SK-N-SH (cell line): Measurements from ENCODE around the gene C15orf40. TPM values are rescaled to one million over a fixed set of nuclear protein-coding genes. Genes with fewer than 3 reads are reported as not detected.

Experiments
- CTCF ChIA-PET: fragments of 300-600, 350-600 bp; formaldehyde crosslinking; extraction: SDS; loops from one replicate; lab custom pipeline; 2021; lab: Yijun Ruan, JAX
- POLR2A ChIA-PET: fragments of 350-600 bp; sonication (Branson Sonifier 250); formaldehyde crosslinking; extraction: SDS; loops from one replicate; lab custom pipeline; 2020; ENCODE audit warnings: antibody characterized with exemption, inconsistent platforms; lab: Yijun Ruan, JAX
- DNase-seq: peaks from one replicate; pipeline ENCODE4 v3.0.0; 2012
- H2AFZ ChIP-seq: fragments of 200-600 bp; sonication (generic); 2 replicates; pipeline ENCODE4 v1.8.1; 2016; ENCODE audit warnings: antibody characterized with exemption, mild to moderate bottlenecking, low read depth
- H3F3A ChIP-seq: fragments of 200-600 bp; sonication (generic); replicated peaks from 2 replicates; pipeline ENCODE3; 2016; ENCODE audit warnings: antibody characterized with exemption, mild to moderate bottlenecking; ENCODE audit not compliant: insufficient read depth
- H3K27ac ChIP-seq, 2 experiments: fragments of 200-500 bp in 1 of 2; fragments of 200-600 bp in 1 of 2; sonication (Bioruptor generic) in 1 of 2; sonication (generic), shearing (Covaris generic) in 1 of 2; 2 replicates each; pipeline versions ENCODE4 v1.5.1 to v1.6.1; 2014 to 2016; ENCODE audit warnings: low read depth in 2 of 2, inconsistent platforms in 1 of 2, low read length in 1 of 2, mild to moderate bottlenecking in 1 of 2, mixed read lengths in 1 of 2
- H3K27me3 ChIP-seq: fragments of 200-600 bp; sonication (generic), shearing (Covaris generic); 2 replicates; pipeline ENCODE4 v1.6.1; 2016; ENCODE audit warnings: mixed run types; ENCODE audit not compliant: insufficient read depth
- H3K36me3 ChIP-seq, 2 experiments: fragments of 200-500 bp in 1 of 2; fragments of 200-600 bp in 1 of 2; sonication (Bioruptor generic) in 1 of 2; sonication (generic) in 1 of 2; replicated peaks in 1 of 2; 2 replicates each; pipeline versions ENCODE3 to v1.5.1; 2014 to 2016; ENCODE audit warnings: low read length in 1 of 2, mild to moderate bottlenecking in 1 of 2; ENCODE audit not compliant: insufficient read depth in 2 of 2, control insufficient read depth in 1 of 2
- H3K4me1 ChIP-seq, 2 experiments: fragments of 200-500 bp in 1 of 2; fragments of 200-600 bp in 1 of 2; sonication (Bioruptor generic) in 1 of 2; sonication (generic), shearing (Covaris generic) in 1 of 2; 2 replicates each; pipeline versions ENCODE4 v1.5.1 to v1.6.1; 2014 to 2016; ENCODE audit warnings: low read depth in 1 of 2, low read length in 1 of 2, mixed run types in 1 of 2; ENCODE audit not compliant: insufficient read depth in 2 of 2, control insufficient read depth in 1 of 2
- H3K4me2 ChIP-seq: fragments of 200-600 bp; sonication (generic), shearing (Covaris generic); 2 replicates; pipeline ENCODE4 v1.6.1; 2017; ENCODE audit warnings: mixed run types
- H3K4me3 ChIP-seq, 2 experiments: fragments of 200-500 bp in 1 of 2; fragments of 200-600 bp in 1 of 2; sonication (Bioruptor generic) in 1 of 2; sonication (generic), shearing (Covaris generic) in 1 of 2; 2 replicates each; pipeline versions ENCODE4 v1.5.1 to v1.8.1; 2014 to 2016; ENCODE audit warnings: low read depth in 2 of 2, inconsistent platforms in 1 of 2, low read length in 1 of 2, mild to moderate bottlenecking in 1 of 2, mixed read lengths in 1 of 2, moderate library complexity in 1 of 2
- H3K79me2 ChIP-seq: fragments of 200-600 bp; sonication (generic); 2 replicates; pipeline ENCODE4 v1.8.1; 2017; ENCODE audit warnings: mild to moderate bottlenecking; ENCODE audit not compliant: insufficient read depth
- H3K9ac ChIP-seq: fragments of 200-600 bp; sonication (generic); 2 replicates; pipeline ENCODE4 v1.6.1; 2017; ENCODE audit warnings: mixed run types
- H3K9me2 ChIP-seq: fragments of 200-600 bp; sonication (generic); 2 replicates; pipeline ENCODE4 v1.6.1; 2017; ENCODE audit warnings: mixed run types
- H3K9me3 ChIP-seq: fragments of 200-600 bp; sonication (generic); 2 replicates; pipeline ENCODE4 v1.6.1; 2017; ENCODE audit warnings: mixed run types, mild to moderate bottlenecking, moderate library complexity
- H4K20me1 ChIP-seq: fragments of 200-600 bp; sonication (generic); 2 replicates; pipeline ENCODE4 v1.6.1; 2017; ENCODE audit warnings: mild to moderate bottlenecking, mixed run types; ENCODE audit not compliant: insufficient read depth
- EP300 ChIP-seq, 2 experiments: IDR thresholded peaks; 2 replicates each; pipeline versions ENCODE4 v1.4.0 to v1.6.1; 2012; ENCODE audit warnings: borderline replicate concordance in 1 of 2, low read depth in 1 of 2, low read length in 1 of 2
- FOSL2 ChIP-seq: IDR thresholded peaks from 2 replicates; pipeline ENCODE4 v1.4.0; 2012; ENCODE audit warnings: low read depth, mild to moderate bottlenecking, moderate library complexity, borderline replicate concordance
- GABPA ChIP-seq: IDR thresholded peaks from 2 replicates; pipeline ENCODE4 v1.4.0; 2012; ENCODE audit warnings: low read depth, mild to moderate bottlenecking
- MXI1 ChIP-seq: IDR thresholded peaks from 2 replicates; pipeline ENCODE4 v1.6.1; 2012; ENCODE audit warnings: mild to moderate bottlenecking, low read depth, low read length, improper control_type of control experiment
- POLR2AphosphoS5 ChIP-seq: IDR thresholded peaks from 2 replicates; pipeline ENCODE4 v1.6.1; 2012; ENCODE audit warnings: low read depth, low read length
- RAD21 ChIP-seq: IDR thresholded peaks from 2 replicates; pipeline ENCODE4 v1.6.1; 2012; ENCODE audit warnings: mild to moderate bottlenecking, low read length
- RCOR1 ChIP-seq: fragments of 150-350 bp; IDR thresholded peaks from 2 replicates; pipeline ENCODE4 v1.6.1; 2017; ENCODE audit warnings: antibody characterized with exemption, low read length
- RFX5 ChIP-seq: IDR thresholded peaks from 2 replicates; pipeline ENCODE4 v1.6.1; 2012; ENCODE audit warnings: mild to moderate bottlenecking, improper control_type of control experiment, low read length
- RXRA ChIP-seq: IDR thresholded peaks from 2 replicates; pipeline ENCODE4 v1.4.0; 2012; ENCODE audit warnings: low read depth, mild to moderate bottlenecking, borderline replicate concordance
- SIN3A ChIP-seq: IDR thresholded peaks from 2 replicates; pipeline ENCODE4 v1.6.1; 2012; ENCODE audit warnings: low read depth, mild to moderate bottlenecking, low read length, moderate library complexity, borderline replicate concordance
- SMC3 ChIP-seq: IDR thresholded peaks from 2 replicates; pipeline ENCODE4 v1.6.1; 2012; ENCODE audit warnings: low read depth, low read length, improper control_type of control experiment
- TAF1 ChIP-seq: IDR thresholded peaks from 2 replicates; pipeline ENCODE4 v1.6.1; 2012; ENCODE audit warnings: low read depth, mild to moderate bottlenecking, low read length, moderate library complexity, borderline replicate concordance
- TCF12 ChIP-seq: IDR thresholded peaks from 2 replicates; pipeline ENCODE4 v1.4.0; 2012
- TEAD4 ChIP-seq: IDR thresholded peaks from 2 replicates; pipeline ENCODE4 v1.4.0; 2012; ENCODE audit warnings: mild to moderate bottlenecking, borderline replicate concordance; ENCODE audit not compliant: insufficient read depth
- YY1 ChIP-seq: IDR thresholded peaks from 2 replicates; pipeline ENCODE4 v1.4.0; 2012; ENCODE audit warnings: low read depth, mild to moderate bottlenecking
- WGBS: methylation state at CpG from one replicate; pipeline ENCODE4 v1.1.6; 2017; ENCODE audit warnings: low lambda C conversion rate; 5-methylcytosine and 5-hydroxymethylcytosine counted together
- polyA plus RNA-seq, 3 experiments: library from polyadenylated mRNA; depleted of rRNA; stranded (reverse); fragments of >200 nt; gene quantifications; 2 replicates each; pipeline ENCODE4 v1.2.3, GENCODE V29; 2012
- TF ChIP-seq, protein P1 (sequence below): IDR thresholded peaks from 2 replicates; pipeline ENCODE4 v1.4.0; 2012; ENCODE audit warnings: low read depth, borderline replicate concordance
- TF ChIP-seq, protein P2 (sequence below): IDR thresholded peaks from 2 replicates; pipeline ENCODE4 v1.6.1; 2012; ENCODE audit warnings: mild to moderate bottlenecking, low read depth, low read length, moderate library complexity
- TF ChIP-seq, protein P3 (sequence below): fragments of 200-600 bp; sonication (generic); IDR thresholded peaks from 2 replicates; pipeline ENCODE4 v1.6.1; 2017; ENCODE audit warnings: antibody characterized with exemption, mild to moderate bottlenecking, moderate library complexity
- TF ChIP-seq, protein P4 (sequence below): IDR thresholded peaks from 2 replicates; pipeline ENCODE4 v1.4.0; 2012; ENCODE audit warnings: low read depth, borderline replicate concordance
- TF ChIP-seq, protein P5 (sequence below): IDR thresholded peaks from 2 replicates; pipeline ENCODE4 v1.4.0; 2012; ENCODE audit warnings: low read depth

Gene C15orf40
- polyA plus RNA-seq, 1 of the 3 experiments (the other 2 are of a cell fraction) = 44.1 TPM

DNA sequence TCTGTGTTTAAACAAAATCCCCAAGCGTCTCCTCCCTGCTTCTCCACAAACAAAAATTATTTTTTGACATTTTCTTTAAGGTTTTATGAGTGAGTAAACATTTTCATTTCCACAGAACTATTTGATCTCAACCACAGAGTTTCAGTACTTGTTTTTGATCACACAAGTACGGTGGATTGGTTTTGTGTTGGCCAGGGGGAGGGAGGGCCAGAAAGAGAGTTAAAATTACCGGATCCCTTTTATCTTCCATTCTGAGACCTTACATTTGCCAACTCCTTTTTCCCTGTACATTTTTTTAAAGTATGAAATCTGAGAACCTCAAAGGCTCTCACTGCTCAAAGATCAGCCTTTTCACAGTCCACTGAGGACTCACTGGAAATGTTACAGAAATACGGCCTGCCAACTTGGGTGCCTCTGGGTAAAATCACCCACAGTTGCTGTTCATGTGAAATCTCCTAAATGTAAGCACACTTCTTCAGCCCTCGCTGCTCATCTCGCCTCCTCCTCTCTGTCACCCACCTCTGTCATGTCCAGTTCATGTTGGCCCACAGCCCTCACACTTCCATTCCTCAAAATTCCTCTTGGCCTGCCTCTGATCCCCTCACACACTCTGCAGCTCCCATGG, 60.6 kb downstream of the C15orf40 start:
- no peak overlapping the region for H3K27ac ChIP-seq
- no peaks in the 10 kb centered on the region for H3F3A ChIP-seq

DNA sequence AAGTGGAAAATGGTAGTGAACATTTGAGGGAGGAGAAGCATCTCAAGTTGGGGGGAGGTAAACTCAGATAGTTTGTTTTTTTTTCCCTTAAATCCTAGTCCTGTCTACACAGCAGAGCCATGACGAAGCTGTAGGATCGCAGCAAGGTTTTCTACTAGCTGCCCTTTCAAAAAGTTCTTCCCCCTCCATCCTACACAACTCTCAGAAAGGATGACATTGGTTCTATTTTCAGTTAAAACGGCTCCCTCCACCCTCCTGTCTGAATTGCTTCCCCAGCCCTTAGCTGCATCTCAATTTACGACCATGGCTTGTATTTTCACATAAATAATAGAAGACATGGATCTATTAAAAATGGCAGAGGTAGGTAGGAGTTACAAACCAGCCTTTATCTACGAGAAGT, 61.1 kb downstream of the C15orf40 start:
- no peak overlapping the region for H3K4me2 ChIP-seq
- no peak overlapping the region for H3K4me3 ChIP-seq
- no peak overlapping the region for H3K9ac ChIP-seq
- no peak for DNase-seq
- H4K20me1 ChIP-seq = no peaks in the 10 kb centered on the region
- no peaks in the 10 kb centered on the region for H3K9me2 ChIP-seq
- no peak for TF ChIP-seq EP300 (IDR thresholded peaks at IDR 0.05; ENCODE audit: borderline replicate concordance in 1 of 2, low read depth in 1 of 2, low read length in 1 of 2)
- TF ChIP-seq, protein P1, sequence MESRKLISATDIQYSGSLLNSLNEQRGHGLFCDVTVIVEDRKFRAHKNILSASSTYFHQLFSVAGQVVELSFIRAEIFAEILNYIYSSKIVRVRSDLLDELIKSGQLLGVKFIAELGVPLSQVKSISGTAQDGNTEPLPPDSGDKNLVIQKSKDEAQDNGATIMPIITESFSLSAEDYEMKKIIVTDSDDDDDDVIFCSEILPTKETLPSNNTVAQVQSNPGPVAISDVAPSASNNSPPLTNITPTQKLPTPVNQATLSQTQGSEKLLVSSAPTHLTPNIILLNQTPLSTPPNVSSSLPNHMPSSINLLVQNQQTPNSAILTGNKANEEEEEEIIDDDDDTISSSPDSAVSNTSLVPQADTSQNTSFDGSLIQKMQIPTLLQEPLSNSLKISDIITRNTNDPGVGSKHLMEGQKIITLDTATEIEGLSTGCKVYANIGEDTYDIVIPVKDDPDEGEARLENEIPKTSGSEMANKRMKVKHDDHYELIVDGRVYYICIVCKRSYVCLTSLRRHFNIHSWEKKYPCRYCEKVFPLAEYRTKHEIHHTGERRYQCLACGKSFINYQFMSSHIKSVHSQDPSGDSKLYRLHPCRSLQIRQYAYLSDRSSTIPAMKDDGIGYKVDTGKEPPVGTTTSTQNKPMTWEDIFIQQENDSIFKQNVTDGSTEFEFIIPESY = no peak
- TF ChIP-seq RFX5 = no peak
- TF ChIP-seq, protein P2, sequence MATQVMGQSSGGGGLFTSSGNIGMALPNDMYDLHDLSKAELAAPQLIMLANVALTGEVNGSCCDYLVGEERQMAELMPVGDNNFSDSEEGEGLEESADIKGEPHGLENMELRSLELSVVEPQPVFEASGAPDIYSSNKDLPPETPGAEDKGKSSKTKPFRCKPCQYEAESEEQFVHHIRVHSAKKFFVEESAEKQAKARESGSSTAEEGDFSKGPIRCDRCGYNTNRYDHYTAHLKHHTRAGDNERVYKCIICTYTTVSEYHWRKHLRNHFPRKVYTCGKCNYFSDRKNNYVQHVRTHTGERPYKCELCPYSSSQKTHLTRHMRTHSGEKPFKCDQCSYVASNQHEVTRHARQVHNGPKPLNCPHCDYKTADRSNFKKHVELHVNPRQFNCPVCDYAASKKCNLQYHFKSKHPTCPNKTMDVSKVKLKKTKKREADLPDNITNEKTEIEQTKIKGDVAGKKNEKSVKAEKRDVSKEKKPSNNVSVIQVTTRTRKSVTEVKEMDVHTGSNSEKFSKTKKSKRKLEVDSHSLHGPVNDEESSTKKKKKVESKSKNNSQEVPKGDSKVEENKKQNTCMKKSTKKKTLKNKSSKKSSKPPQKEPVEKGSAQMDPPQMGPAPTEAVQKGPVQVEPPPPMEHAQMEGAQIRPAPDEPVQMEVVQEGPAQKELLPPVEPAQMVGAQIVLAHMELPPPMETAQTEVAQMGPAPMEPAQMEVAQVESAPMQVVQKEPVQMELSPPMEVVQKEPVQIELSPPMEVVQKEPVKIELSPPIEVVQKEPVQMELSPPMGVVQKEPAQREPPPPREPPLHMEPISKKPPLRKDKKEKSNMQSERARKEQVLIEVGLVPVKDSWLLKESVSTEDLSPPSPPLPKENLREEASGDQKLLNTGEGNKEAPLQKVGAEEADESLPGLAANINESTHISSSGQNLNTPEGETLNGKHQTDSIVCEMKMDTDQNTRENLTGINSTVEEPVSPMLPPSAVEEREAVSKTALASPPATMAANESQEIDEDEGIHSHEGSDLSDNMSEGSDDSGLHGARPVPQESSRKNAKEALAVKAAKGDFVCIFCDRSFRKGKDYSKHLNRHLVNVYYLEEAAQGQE = no peak
- TF ChIP-seq, protein P3, sequence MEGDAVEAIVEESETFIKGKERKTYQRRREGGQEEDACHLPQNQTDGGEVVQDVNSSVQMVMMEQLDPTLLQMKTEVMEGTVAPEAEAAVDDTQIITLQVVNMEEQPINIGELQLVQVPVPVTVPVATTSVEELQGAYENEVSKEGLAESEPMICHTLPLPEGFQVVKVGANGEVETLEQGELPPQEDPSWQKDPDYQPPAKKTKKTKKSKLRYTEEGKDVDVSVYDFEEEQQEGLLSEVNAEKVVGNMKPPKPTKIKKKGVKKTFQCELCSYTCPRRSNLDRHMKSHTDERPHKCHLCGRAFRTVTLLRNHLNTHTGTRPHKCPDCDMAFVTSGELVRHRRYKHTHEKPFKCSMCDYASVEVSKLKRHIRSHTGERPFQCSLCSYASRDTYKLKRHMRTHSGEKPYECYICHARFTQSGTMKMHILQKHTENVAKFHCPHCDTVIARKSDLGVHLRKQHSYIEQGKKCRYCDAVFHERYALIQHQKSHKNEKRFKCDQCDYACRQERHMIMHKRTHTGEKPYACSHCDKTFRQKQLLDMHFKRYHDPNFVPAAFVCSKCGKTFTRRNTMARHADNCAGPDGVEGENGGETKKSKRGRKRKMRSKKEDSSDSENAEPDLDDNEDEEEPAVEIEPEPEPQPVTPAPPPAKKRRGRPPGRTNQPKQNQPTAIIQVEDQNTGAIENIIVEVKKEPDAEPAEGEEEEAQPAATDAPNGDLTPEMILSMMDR = no peak
- no peak for TF ChIP-seq RAD21
- no peak for TF ChIP-seq RCOR1
- TF ChIP-seq, protein P4, sequence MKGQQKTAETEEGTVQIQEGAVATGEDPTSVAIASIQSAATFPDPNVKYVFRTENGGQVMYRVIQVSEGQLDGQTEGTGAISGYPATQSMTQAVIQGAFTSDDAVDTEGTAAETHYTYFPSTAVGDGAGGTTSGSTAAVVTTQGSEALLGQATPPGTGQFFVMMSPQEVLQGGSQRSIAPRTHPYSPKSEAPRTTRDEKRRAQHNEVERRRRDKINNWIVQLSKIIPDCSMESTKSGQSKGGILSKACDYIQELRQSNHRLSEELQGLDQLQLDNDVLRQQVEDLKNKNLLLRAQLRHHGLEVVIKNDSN = no peak
- no peak for TF ChIP-seq YY1
- TF ChIP-seq POLR2AphosphoS5 = no peak
- TF ChIP-seq SIN3A = no peak
- TF ChIP-seq FOSL2 = no peak
- no peak for TF ChIP-seq GABPA
- TF ChIP-seq TCF12 = no peak
- no peak for TF ChIP-seq SMC3
- no peak for TF ChIP-seq RXRA
- no peak for TF ChIP-seq TEAD4
- TF ChIP-seq, all 33 proteins: peak for 0
- Histone ChIP-seq H3F3A (no peaks in the 10 kb centered on the region), H3K36me3 (no peaks in the 10 kb centered on the region), H3K9me3 (no peaks in the 10 kb centered on the region), H3K4me1 (peaks cover 0 to 5% of the 10 kb centered on the region in 2 experiments; a peak in 1 of 4 replicates), H3K27me3 (no peaks in the 10 kb centered on the region), H2AFZ (no peak overlapping the region), H3K27ac (no peak overlapping the region), H3K79me2 (no peaks in the 10 kb centered on the region)
- CTCF ChIA-PET = no interaction called here
- POLR2A ChIA-PET = no interaction called here
- 97% methylated on average over 5 of the region's 5 CpGs for WGBS

More for the DNA sequence above, 60.6 kb downstream of the C15orf40 start:
- H3K4me2 ChIP-seq = no peak overlapping the region
- H3K9ac ChIP-seq = no peak overlapping the region
- H3K4me1 ChIP-seq = peaks cover 0 to 5% of the 10 kb centered on the region in 2 experiments; a peak in 1 of 4 replicates
- H3K9me3 ChIP-seq = no peaks in the 10 kb centered on the region
- ChIA-PET CTCF (no interaction called here), POLR2A (no interaction called here)
- H3K9me2 ChIP-seq = no peaks in the 10 kb centered on the region
- no peaks in the 10 kb centered on the region for H3K27me3 ChIP-seq
- WGBS = 91% methylated on average over 6 of the region's 6 CpGs
- no peak for DNase-seq
- H3K4me3 ChIP-seq = no peak overlapping the region
- no peaks in the 10 kb centered on the region for H4K20me1 ChIP-seq
- H2AFZ ChIP-seq = no peak overlapping the region
- no peaks in the 10 kb centered on the region for H3K79me2 ChIP-seq
- H3K36me3 ChIP-seq = no peaks in the 10 kb centered on the region
- TF ChIP-seq, protein P5, sequence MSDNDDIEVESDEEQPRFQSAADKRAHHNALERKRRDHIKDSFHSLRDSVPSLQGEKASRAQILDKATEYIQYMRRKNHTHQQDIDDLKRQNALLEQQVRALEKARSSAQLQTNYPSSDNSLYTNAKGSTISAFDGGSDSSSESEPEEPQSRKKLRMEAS = no peak
- no peak for TF ChIP-seq TAF1
- no peak for TF ChIP-seq FOSL2
- TF ChIP-seq MXI1 = no peak
